T follicular helper cell (primary cell): ENCODE results near the gene ELMO1.

Source experiments
- DNase-seq: peaks from one replicate; pipeline ENCODE4 v3.0.0-alpha.2; 2020; ENCODE audit warnings: low read depth

Gene ELMO1

GRCh38 chr7:37096341-37096740, 352.3 kb downstream of the ELMO1 start:
- no peak for DNase-seq

GRCh38 chr7:37095122-37095521, 353.5 kb downstream of the ELMO1 start:
- DNase-seq: no peak

GRCh38 chr7:37093257-37093656, 355.4 kb downstream of the ELMO1 start:
- DNase-seq: no peak

GRCh38 chr7:37092548-37092947, 356.1 kb downstream of the ELMO1 start:
- DNase-seq: no peak

GRCh38 chr7:37089972-37090371, 358.7 kb downstream of the ELMO1 start:
- DNase-seq: no peak

GRCh38 chr7:37085600-37085999, 363.1 kb downstream of the ELMO1 start:
- no peak for DNase-seq

GRCh38 chr7:37084303-37084702, 364.4 kb downstream of the ELMO1 start:
- no peak for DNase-seq

GRCh38 chr7:37083311-37084096, 365.2 kb downstream of the ELMO1 start:
- DNase-seq: no peak

GRCh38 chr7:37081436-37081835, 367.2 kb downstream of the ELMO1 start:
- peak; percentile 1 for DNase-seq

- no peak for DNase-seq
Measured at GRCh38 chr7:37079420-37079819, 369.2 kb downstream of the ELMO1 start.

- DNase-seq: no peak
Measured at GRCh38 chr7:37076668-37077067, 372.0 kb downstream of the ELMO1 start.

GRCh38 chr7:37074370-37074769, 374.3 kb downstream of the ELMO1 start:
- no peak for DNase-seq

- DNase-seq: no peak
Measured at GRCh38 chr7:37071124-37071523, 377.5 kb downstream of the ELMO1 start.

- DNase-seq: no peak
Measured at GRCh38 chr7:37070471-37070870, 378.2 kb downstream of the ELMO1 start.

GRCh38 chr7:37070031-37070430, 378.6 kb downstream of the ELMO1 start:
- DNase-seq: no peak

- DNase-seq: no peak
Measured at GRCh38 chr7:37069336-37069735, 379.3 kb downstream of the ELMO1 start.

- DNase-seq: no peak
Measured at GRCh38 chr7:37068902-37069301, 379.8 kb downstream of the ELMO1 start.

- no peak for DNase-seq
Measured at GRCh38 chr7:37068038-37068437, 380.6 kb downstream of the ELMO1 start.

GRCh38 chr7:37065779-37066271, 382.8 kb downstream of the ELMO1 start:
- DNase-seq: no peak

GRCh38 chr7:37062560-37062859, 386.2 kb downstream of the ELMO1 start:
- no peak for DNase-seq

GRCh38 chr7:37061849-37062559, 386.7 kb downstream of the ELMO1 start:
- no peak for DNase-seq

- no peak for DNase-seq
Measured at GRCh38 chr7:37056234-37056912, 392.3 kb downstream of the ELMO1 start.
